TTC549 (cell line): ENCODE measurements around the gene SEL1L3.
"Not testable (repeated sequence)": the region's sequence is repeated elsewhere in the genome, so short reads cannot be mapped to it uniquely, and the experiment has no call there.

Experiments used
- FAIRE-seq: peaks from 2 replicates; lab custom pipeline; 2012; peaks lifted over from hg19 to GRCh38; lab: Jason Lieb, UNC

The SEL1L3 gene

GRCh38 chr4:25879587-25879986, 16.8 kb upstream of the SEL1L3 start:
- FAIRE-seq: no peak

GRCh38 chr4:25879091-25879584, 16.4 kb upstream of the SEL1L3 start:
- no peak for FAIRE-seq

GRCh38 chr4:25878676-25879075, 15.9 kb upstream of the SEL1L3 start:
- FAIRE-seq: no peak

- no peak for FAIRE-seq
Measured at GRCh38 chr4:25875281-25875745, 12.5 kb upstream of the SEL1L3 start.

GRCh38 chr4:25874655-25875054, 11.9 kb upstream of the SEL1L3 start:
- FAIRE-seq: no peak

DNA sequence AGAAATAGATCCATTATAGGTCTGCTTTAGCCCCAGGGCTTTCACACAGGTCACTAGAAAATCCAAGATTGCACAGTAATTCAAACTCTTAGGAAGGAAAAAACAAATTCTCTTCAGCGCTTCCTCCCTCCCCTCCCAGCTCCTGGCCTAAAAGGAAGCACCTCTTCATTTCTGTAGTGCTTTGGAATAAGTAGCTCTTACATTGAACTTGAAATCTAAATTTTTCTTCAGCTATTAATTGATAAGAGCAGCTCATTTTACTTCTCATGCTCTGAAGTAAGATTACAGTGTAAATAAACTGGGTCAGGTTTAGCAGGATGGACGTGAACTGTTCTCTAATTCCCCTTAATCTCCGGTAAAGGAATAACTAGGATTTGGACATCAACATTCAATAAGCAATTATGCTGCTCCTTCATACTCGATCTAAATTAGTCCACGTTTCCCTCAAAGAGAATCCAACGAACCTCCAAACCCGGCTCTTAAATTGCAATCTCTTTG, 10.9 kb upstream of the SEL1L3 start:
- FAIRE-seq: no peak

- no peak for FAIRE-seq
Measured at GRCh38 chr4:25872851-25873631, 10.3 kb upstream of the SEL1L3 start.

GRCh38 chr4:25870081-25870480, 7.3 kb upstream of the SEL1L3 start:
- no peak for FAIRE-seq

DNA sequence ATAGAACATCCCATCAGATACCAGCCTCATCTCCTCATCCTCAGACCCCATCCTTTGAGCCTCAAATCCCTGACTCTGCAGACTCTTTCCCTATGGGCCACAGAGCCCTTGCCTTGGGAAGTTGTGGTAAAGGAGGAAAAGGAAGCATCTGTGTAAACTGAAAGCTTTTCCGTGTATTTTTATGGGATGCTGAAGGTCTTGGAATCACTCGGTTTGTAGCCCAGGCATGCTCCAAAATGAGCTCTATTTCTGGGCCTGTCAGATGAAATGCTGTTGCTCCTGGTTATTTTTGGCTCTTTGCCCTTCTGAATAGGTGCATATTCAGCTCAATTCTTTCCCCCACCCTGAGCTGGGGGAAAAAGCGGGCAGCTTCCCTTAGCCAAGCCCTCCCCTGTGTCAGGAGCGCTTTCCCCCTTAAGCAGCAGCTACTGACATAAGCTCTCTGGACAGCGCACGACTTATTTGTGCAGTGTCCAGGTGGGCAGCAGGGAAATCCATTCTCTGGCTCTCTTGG, 5.0 kb upstream of the SEL1L3 start:
- FAIRE-seq: no peak

GRCh38 chr4:25866401-25866800, 3.6 kb upstream of the SEL1L3 start:
- not testable (repeated sequence) for FAIRE-seq

DNA sequence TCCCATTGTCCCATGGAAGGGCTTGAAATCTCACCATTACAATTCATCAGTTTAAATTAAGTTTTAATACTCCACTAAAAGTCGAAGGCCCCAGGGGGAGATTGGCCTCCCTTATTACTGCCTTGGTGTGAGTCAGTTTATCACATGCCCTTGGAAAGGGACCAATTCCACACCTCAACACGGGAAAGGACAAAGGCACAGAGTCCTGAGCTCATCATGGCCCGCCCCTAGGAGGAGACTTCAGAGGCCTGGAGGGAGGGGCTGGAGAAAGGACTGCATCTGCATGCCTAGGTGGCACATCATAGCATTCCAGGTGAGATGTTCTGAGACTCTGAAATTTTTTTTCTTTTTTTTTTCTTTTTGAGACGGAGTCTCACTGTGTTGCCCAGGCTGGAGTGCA, 2.8 kb upstream of the SEL1L3 start:
- no peak for FAIRE-seq

DNA sequence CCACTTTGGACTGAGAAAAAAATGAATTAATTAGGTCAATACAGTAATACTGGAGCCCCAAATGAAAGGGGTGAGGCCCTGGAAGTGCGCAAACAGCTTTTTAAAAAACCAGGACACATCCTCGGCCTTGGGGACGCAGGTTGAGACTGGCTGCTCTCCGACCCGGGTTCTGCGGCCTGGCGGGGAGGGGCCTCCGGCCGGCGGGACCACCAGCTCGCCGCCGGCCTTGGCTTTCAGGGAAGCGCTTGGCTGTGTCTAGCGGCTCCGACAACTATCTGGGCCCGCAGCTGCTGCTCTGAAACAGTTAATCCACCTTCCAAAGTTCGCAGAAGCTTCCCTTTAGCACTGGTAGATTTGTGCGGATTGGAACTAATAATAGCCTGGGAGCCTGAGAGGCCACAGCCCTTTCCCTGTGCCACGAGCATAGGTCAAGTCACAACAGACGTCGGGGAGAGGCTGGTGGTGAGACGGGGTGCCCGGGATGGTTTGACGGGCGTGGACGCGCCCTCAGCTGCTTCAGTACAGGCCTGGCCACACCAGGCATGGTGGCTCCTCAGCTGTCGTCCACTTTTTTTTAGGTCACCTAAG, 1.1 kb upstream of the SEL1L3 start:
- no peak for FAIRE-seq

- FAIRE-seq: no peak
Measured at GRCh38 chr4:25863347-25863784, 578 bp upstream of the SEL1L3 start.

DNA sequence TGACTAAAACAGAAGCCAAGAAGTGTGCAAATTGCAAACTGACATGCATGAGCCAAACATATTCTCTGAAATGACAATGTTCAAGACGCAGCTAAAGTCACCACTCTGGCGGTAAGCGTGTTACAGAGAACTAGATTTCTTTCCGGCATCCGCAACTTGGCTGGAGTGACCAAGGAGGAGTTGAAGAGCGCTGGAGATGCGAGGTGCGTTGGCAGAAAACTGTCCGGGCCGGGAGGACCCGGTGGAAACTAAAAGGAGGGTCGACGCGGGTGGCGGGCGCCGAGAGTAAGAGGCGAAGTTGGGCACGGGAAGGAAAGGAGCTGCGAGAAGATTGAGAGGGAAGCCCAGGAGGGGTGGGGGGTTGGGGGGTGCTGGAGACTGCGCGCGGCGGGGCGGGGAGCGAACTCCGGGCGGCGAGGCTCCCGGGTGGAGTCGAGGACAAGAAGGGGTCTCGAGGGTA, 807 bp downstream of the SEL1L3 start:
- FAIRE-seq: no peak

DNA sequence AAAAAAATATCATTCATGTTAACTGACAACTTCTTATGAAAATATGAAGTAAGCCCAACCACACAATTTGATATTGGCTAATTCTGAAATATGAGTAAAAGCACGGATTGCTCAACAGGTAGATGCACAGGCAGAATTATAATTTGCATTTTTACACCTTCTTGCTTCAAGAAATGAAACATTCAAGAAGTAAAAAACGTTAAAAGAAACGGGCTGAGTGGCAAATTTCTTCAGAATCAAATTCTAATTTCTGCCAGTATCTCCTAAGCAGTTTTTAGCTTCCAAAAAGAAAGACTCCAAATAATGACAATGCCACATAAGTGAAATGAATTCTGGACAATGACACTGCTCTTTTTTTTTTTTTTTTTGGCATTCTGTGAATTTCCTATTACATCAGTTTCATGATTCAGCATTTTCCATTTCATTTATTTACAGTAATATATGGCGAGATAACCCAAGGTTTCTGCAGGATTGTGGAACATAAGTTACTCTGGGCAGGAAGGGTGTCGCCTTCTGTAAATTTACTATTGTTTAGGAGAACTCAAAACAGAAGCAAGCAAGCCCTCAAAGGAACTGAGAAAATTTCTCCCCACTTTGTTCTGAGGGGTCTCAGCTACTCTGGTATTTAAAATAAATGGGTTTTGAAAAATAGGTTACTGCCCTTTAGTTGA, 1.4 kb downstream of the SEL1L3 start:
- FAIRE-seq: no peak

GRCh38 chr4:25860586-25861279, 2.1 kb downstream of the SEL1L3 start:
- no peak for FAIRE-seq

DNA sequence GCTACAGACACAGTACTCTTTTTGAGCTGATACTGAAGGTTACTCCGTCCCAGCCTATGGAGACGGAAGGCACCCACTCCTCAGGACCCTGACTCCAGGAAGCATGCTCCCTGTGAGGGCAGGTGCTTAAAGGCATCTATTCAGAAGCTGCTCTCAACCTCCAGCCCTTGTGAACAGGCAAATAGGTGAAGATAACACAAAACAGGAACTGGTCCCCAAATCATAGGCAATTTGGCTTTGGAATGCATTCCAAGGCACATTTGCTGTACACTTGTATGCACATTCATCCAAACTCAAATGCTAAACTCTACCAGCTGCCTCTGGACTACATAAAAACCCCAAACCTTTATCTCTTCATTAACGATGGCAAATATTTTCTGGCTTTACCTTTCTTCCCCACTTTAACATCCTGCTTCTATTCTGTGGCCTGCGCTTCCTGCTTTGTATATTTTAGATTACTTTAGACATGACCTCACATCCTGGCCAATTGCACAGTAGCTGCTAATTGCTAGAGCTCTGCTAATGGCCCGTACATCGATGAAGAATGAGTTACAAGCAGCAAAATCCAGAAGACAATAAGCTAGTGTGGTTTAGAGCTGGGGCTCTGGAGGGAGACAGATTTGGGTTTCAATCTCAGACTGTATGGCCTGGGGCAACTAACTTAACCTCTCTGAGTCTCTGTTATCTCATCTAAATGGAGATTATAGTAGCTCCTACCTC, 3.2 kb downstream of the SEL1L3 start:
- FAIRE-seq: no peak

GRCh38 chr4:25857851-25858400, 4.9 kb downstream of the SEL1L3 start:
- FAIRE-seq: no peak

GRCh38 chr4:25857403-25857802, 5.4 kb downstream of the SEL1L3 start:
- no peak for FAIRE-seq

DNA sequence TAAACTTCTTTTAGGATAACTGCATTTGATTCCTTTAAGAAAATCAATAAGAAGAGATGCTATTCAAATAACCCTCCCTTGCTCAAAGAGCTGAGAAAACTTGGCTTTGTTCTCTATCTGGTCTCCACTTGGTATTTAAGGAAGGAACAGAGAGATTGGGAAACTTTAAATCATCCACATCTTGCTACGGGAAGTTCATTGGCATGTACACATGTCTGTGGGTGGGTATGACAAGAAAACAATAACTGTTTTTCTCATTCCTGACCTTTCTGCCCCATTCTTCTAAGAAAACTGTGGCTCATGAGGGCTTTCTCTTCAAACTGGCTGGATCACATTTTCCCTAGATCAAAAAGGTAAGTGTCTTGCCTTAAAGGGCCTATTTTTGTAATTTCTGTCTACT, 6.0 kb downstream of the SEL1L3 start:
- no peak for FAIRE-seq

DNA sequence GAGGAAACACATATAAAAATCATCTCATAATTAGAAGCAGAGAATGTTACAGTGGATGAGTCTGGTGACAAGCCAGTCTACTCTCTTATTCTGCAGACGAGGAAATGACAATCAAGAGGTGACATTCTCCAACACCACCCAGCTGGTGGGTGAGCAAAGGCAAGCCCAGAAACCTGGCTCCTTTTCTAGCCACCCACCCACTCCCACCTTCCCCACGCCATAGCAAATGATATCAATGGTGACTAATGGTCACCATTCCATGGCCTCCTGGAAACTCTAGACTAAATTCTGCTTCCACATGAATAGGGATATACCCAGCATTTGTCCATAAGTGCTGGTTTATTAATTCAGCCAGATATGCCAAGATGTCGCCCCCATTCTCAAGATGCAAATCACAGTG, 10.7 kb downstream of the SEL1L3 start:
- FAIRE-seq: no peak
